ENCODE data around the gene NTNG1. TPM values are rescaled to one million over a fixed set of nuclear protein-coding genes. Genes with fewer than 3 reads are reported as not detected.

Gene NTNG1
- total RNA-seq, 1 donor: 9.1 TPM

- no peak overlapping the region for H3K4me3 ChIP-seq (ENCODE audit: low read depth, low read length)
- TF ChIP-seq CTCF (IDR thresholded peaks at IDR 0.05; ENCODE audit: insufficient read depth, low read depth, low read length): no peak
- DNase-seq (ENCODE audit: low read depth): no peak
Observed at GRCh38 chr1:107486349-107486748, 345.5 kb downstream of the NTNG1 start.

DNA sequence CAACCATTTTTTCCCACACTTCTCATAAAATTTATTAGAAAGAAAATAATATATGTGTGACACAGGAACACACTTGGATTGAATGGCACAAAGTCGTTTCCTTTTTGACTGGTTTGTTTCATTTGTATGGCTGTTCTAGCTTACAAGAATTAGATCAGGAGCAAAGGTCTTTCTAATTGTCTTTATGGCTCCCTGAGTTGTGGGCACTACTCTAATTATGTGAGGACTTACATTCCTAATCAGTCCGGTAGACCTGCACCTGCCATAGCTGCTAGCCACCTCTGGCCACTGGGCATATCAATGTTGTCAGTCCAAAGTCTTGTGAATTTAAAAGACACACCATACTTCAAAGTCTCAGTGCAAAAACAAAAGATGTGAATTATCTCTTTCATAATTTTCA lies 346.7 kb downstream of the NTNG1 start:
- H3K4me3 ChIP-seq (ENCODE audit: low read depth, low read length): no peak overlapping the region
- TF ChIP-seq CTCF (IDR thresholded peaks at IDR 0.05; ENCODE audit: insufficient read depth, low read depth, low read length): no peak
- no peak for DNase-seq (ENCODE audit: low read depth)

GRCh38 chr1:107491582-107491981 lies 350.7 kb downstream of the NTNG1 start:
- no peak overlapping the region for H3K4me3 ChIP-seq (ENCODE audit: low read depth, low read length)
- DNase-seq (ENCODE audit: low read depth): no peak
- TF ChIP-seq CTCF (IDR thresholded peaks at IDR 0.05; ENCODE audit: insufficient read depth, low read depth, low read length): no peak

GRCh38 chr1:107493111-107493716 lies 352.4 kb downstream of the NTNG1 start:
- H3K4me3 ChIP-seq (ENCODE audit: low read depth, low read length): no peak overlapping the region
- no peak for TF ChIP-seq CTCF (IDR thresholded peaks at IDR 0.05; ENCODE audit: insufficient read depth, low read depth, low read length)
- DNase-seq (ENCODE audit: low read depth): no peak

GRCh38 chr1:107494061-107494460 lies 353.2 kb downstream of the NTNG1 start:
- no peak overlapping the region for H3K4me3 ChIP-seq (ENCODE audit: low read depth, low read length)
- no peak for DNase-seq (ENCODE audit: low read depth)
- TF ChIP-seq CTCF (IDR thresholded peaks at IDR 0.05; ENCODE audit: insufficient read depth, low read depth, low read length): no peak

- DNase-seq (ENCODE audit: low read depth): no peak
- no peak for TF ChIP-seq CTCF (IDR thresholded peaks at IDR 0.05; ENCODE audit: insufficient read depth, low read depth, low read length)
- H3K4me3 ChIP-seq (ENCODE audit: low read depth, low read length): no peak overlapping the region
Observed at GRCh38 chr1:107496002-107496401, 355.2 kb downstream of the NTNG1 start.

DNA sequence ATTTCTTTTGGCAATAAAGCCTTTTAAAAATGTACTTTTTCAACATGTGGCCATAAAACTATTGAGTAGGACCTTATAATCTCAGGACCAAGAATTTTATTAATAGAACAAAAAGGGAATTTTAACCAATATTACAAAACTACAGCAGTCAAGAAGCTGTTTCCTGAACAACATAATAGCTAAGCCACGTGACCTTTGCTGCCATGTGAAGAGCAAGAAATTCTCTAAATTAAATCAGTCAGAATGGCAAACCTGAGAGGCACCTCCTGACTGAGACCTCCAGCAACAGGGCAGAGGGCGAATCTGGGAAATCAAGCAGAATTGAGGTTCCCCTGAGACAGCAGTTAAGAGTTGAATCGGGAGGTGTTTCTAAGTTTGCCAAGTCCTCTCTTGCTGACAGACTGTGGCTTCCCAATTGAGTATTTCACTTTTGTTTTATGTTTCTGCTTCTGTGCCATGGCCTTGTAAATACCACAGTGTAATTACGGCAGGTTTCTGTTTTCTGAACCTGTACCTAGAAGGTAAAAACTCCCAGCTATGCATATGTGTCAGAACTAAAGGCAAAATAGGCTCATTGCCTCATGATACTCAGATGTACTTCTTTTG lies 358.4 kb downstream of the NTNG1 start:
- no peak for DNase-seq (ENCODE audit: low read depth)
- H3K4me3 ChIP-seq (ENCODE audit: low read depth, low read length): no peak overlapping the region
- TF ChIP-seq CTCF (IDR thresholded peaks at IDR 0.05; ENCODE audit: insufficient read depth, low read depth, low read length): no peak

Data from fibroblast of villous mesenchyme (primary cell).